ENCODE measurements around the gene OR10H4. TPM values are rescaled to one million over a fixed set of nuclear protein-coding genes. Genes with fewer than 3 reads are reported as not detected.

OR10H4 gene
- total and polyA plus RNA-seq, 2 experiments from 2014 or later: not detected

GRCh38 chr19:15913384-15913783 lies 35.4 kb upstream of the OR10H4 start:
- Histone ChIP-seq H3K4me3 (no peak overlapping the region), H3K9me2 (ENCODE audit: insufficient read depth) (no peaks in the 10 kb centered on the region), H3K79me2 (replicated peaks; ENCODE audit: insufficient read depth) (no peaks in the 10 kb centered on the region), H2AFZ (no peak overlapping the region), H3K4me1 (ENCODE audit: insufficient read depth) (no peaks in the 10 kb centered on the region), H3K36me3 (ENCODE audit: insufficient read depth) (0 out of 2 replicates have a peak, but pooled peaks cover 5% of the 10 kb centered on the region), H3K27ac (ENCODE audit: low read depth) (no peak overlapping the region), H3K4me2 (no peak overlapping the region), H3K27me3 (ENCODE audit: insufficient read depth) (no peaks in the 10 kb centered on the region), H3F3A (replicated peaks; ENCODE audit: low read depth) (no peaks in the 10 kb centered on the region), H4K20me1 (replicated peaks; ENCODE audit: insufficient read depth) (no peaks in the 10 kb centered on the region)
- no peak overlapping the region for H3K27ac Mint-ChIP-seq
- H3K27me3 Mint-ChIP-seq (ENCODE audit: insufficient read depth, low read depth, poor library complexity): peaks cover 3% of the 10 kb centered on the region
- TF ChIP-seq NANOG (IDR thresholded peaks at IDR 0.05; ENCODE audit: borderline replicate concordance): no peak
- TF ChIP-seq ETS1 (IDR thresholded peaks at IDR 0.05): no peak
- no peak for TF ChIP-seq ZNF331 (CRISPR knock-in tag; IDR thresholded peaks at IDR 0.05; ENCODE audit: low read depth)
- TF ChIP-seq CTCF (conservative IDR thresholded peaks at IDR 0.05; ENCODE audit: low read depth in 2 of 2): no peak
- TF ChIP-seq ZNF114 (CRISPR knock-in tag; IDR thresholded peaks at IDR 0.05): no peak
- no peak for TF ChIP-seq POLR2AphosphoS5 (IDR thresholded peaks at IDR 0.05; ENCODE audit: low read depth)
- TF ChIP-seq JUNB (IDR thresholded peaks at IDR 0.05; ENCODE audit: unreplicated experiment): no peak
- peaks cover 89% of the 10 kb centered on the region for H3K9me3 Mint-ChIP-seq
- H3K36me3 Mint-ChIP-seq (ENCODE audit: low read depth): peaks cover 22% of the 10 kb centered on the region
- no peak for DNase-seq (ENCODE audit: low spot score)
- no peaks in the 10 kb centered on the region for H3K4me1 Mint-ChIP-seq
- ATAC-seq: no peak
- no peak overlapping the region for H3K4me3 Mint-ChIP-seq

GRCh38 chr19:15913830-15914229 lies 35.0 kb upstream of the OR10H4 start:
- H3K9me3 Mint-ChIP-seq: peaks cover 92% of the 10 kb centered on the region
- no peaks in the 10 kb centered on the region for H3F3A ChIP-seq (replicated peaks; ENCODE audit: low read depth)
- peaks cover 22% of the 10 kb centered on the region for H3K36me3 Mint-ChIP-seq (ENCODE audit: low read depth)
- H3K4me1 Mint-ChIP-seq: no peaks in the 10 kb centered on the region
- no peaks in the 10 kb centered on the region for H3K79me2 ChIP-seq (replicated peaks; ENCODE audit: insufficient read depth)
- no peak overlapping the region for H3K4me3 Mint-ChIP-seq
- peaks cover 3% of the 10 kb centered on the region for H3K27me3 Mint-ChIP-seq (ENCODE audit: insufficient read depth, low read depth, poor library complexity)
- no peak overlapping the region for H3K27ac ChIP-seq (ENCODE audit: low read depth)
- ATAC-seq: no peak
- H3K27me3 ChIP-seq (ENCODE audit: insufficient read depth): no peaks in the 10 kb centered on the region
- H3K9me2 ChIP-seq (ENCODE audit: insufficient read depth): no peaks in the 10 kb centered on the region
- H3K27ac Mint-ChIP-seq: no peak overlapping the region
- no peak overlapping the region for H3K4me2 ChIP-seq
- H2AFZ ChIP-seq: no peak overlapping the region
- H3K4me3 ChIP-seq: no peak overlapping the region
- no peak for DNase-seq (ENCODE audit: low spot score)
- H3K4me1 ChIP-seq (ENCODE audit: insufficient read depth): no peaks in the 10 kb centered on the region
- 0 out of 2 replicates have a peak, but pooled peaks cover 5% of the 10 kb centered on the region for H3K36me3 ChIP-seq (ENCODE audit: insufficient read depth)
- no peaks in the 10 kb centered on the region for H4K20me1 ChIP-seq (replicated peaks; ENCODE audit: insufficient read depth)
- TF ChIP-seq ETS1 (IDR thresholded peaks at IDR 0.05): no peak
- no peak for TF ChIP-seq ZNF462 (CRISPR knock-in tag; IDR thresholded peaks at IDR 0.05)
- no peak for TF ChIP-seq JUNB (IDR thresholded peaks at IDR 0.05; ENCODE audit: unreplicated experiment)
- no peak for TF ChIP-seq EZH2 (IDR thresholded peaks at IDR 0.05; ENCODE audit: low read depth, unreplicated experiment)
- TF ChIP-seq CTCF (conservative IDR thresholded peaks at IDR 0.05; ENCODE audit: low read depth in 2 of 2): no peak
